Fibroblast of skin of right quadriceps (primary cell): ENCODE measurements around the gene LRAT.
"Not testable (repeated sequence)": the region's sequence is repeated elsewhere in the genome, so short reads cannot be mapped to it uniquely, and the experiment has no call there.

Experiments used
- DNase-seq: peaks from one replicate; pipeline ENCODE4 v3.0.0-alpha.2; 2013

Gene LRAT

GRCh38 chr4:154743683-154744340 is at the start of gene LRAT:
LRAT (plus strand) TSS chr4:154744000; CDS start chr4:154744327, 327 bp downstream.
- DNase-seq = no peak

GRCh38 chr4:154707877-154708276 is 35.9 kb upstream of the LRAT start:
- no peak for DNase-seq

GRCh38 chr4:154709550-154709949 is 34.2 kb upstream of the LRAT start:
- no peak for DNase-seq

- DNase-seq = no peak
Measured at GRCh38 chr4:154711522-154711921, 32.3 kb upstream of the LRAT start.

- DNase-seq = no peak
Measured at GRCh38 chr4:154714339-154715040, 29.3 kb upstream of the LRAT start.

GRCh38 chr4:154719087-154719486 is 24.7 kb upstream of the LRAT start:
- peak; percentile 1 for DNase-seq

- DNase-seq = no peak
Measured at GRCh38 chr4:154720123-154720522, 23.7 kb upstream of the LRAT start.

GRCh38 chr4:154720618-154721267 is 23.1 kb upstream of the LRAT start:
- DNase-seq = no peak

GRCh38 chr4:154722262-154722661 is 21.5 kb upstream of the LRAT start:
- no peak for DNase-seq

GRCh38 chr4:154723601-154724000 is 20.2 kb upstream of the LRAT start:
- DNase-seq = not testable (repeated sequence)

- no peak for DNase-seq
Measured at GRCh38 chr4:154727540-154727939, 16.3 kb upstream of the LRAT start.

- no peak for DNase-seq
Measured at GRCh38 chr4:154731756-154732155, 12.0 kb upstream of the LRAT start.

GRCh38 chr4:154732669-154733068 is 11.1 kb upstream of the LRAT start:
- no peak for DNase-seq

- no peak for DNase-seq
Measured at GRCh38 chr4:154736770-154737169, 7.0 kb upstream of the LRAT start.

- no peak for DNase-seq
Measured at GRCh38 chr4:154738426-154738825, 5.4 kb upstream of the LRAT start.

- no peak for DNase-seq
Measured at GRCh38 chr4:154739111-154739510, 4.7 kb upstream of the LRAT start.

- no peak for DNase-seq
Measured at GRCh38 chr4:154740462-154740861, 3.3 kb upstream of the LRAT start.

GRCh38 chr4:154741131-154741665 is 2.6 kb upstream of the LRAT start:
- DNase-seq = no peak

- DNase-seq = no peak
Measured at GRCh38 chr4:154741922-154742850, 1.6 kb upstream of the LRAT start.

- no peak for DNase-seq
Measured at GRCh38 chr4:154744341-154744926, 634 bp downstream of the LRAT start.

- no peak for DNase-seq
Measured at GRCh38 chr4:154757713-154758112, 13.9 kb downstream of the LRAT start.

GRCh38 chr4:154760895-154761294 is 17.1 kb downstream of the LRAT start:
- DNase-seq = no peak
